IPS-20b (cell line): Measurements from ENCODE around the gene GNB5.

Experiments used
- H3K27ac ChIP-seq: one replicate; pipeline ENCODE4 v1.5.1; 2013; ENCODE audit warnings: low read length
- H3K27me3 ChIP-seq: 2 replicates; pipeline ENCODE4 v1.6.1; 2013; ENCODE audit warnings: mild to moderate bottlenecking, low read length, inconsistent platforms; ENCODE audit not compliant: insufficient read depth
- H3K36me3 ChIP-seq: 2 replicates; pipeline ENCODE4 v1.6.1; 2013; ENCODE audit warnings: low read depth, mild to moderate bottlenecking, inconsistent platforms, low read length, moderate library complexity; ENCODE audit not compliant: insufficient read depth
- H3K4me1 ChIP-seq: 2 replicates; pipeline ENCODE4 v1.6.1; 2013; ENCODE audit warnings: mild to moderate bottlenecking, control low read depth, inconsistent platforms, low read length, moderate library complexity; ENCODE audit not compliant: insufficient read depth
- H3K4me3 ChIP-seq: 2 replicates; pipeline ENCODE4 v1.5.1; 2013; ENCODE audit warnings: mild to moderate bottlenecking, low read length, inconsistent platforms
- H3K9ac ChIP-seq: 2 replicates; pipeline ENCODE4 v1.6.1; 2013; ENCODE audit warnings: low read depth, mild to moderate bottlenecking, inconsistent platforms, low read length, moderate library complexity
- H3K9me3 ChIP-seq: 2 replicates; pipeline ENCODE4 v1.6.1; 2013; ENCODE audit warnings: mild to moderate bottlenecking, low read depth, low read length, inconsistent platforms; ENCODE audit not compliant: insufficient read depth

The GNB5 gene

GRCh38 chr15:52163321-52164190, 27.6 kb downstream of the GNB5 start:
- H3K4me1 ChIP-seq: no peaks in the 10 kb centered on the region; the same call in 1 of the 2 replicates
- H3K27me3 ChIP-seq: no peaks in the 10 kb centered on the region
- H3K36me3 ChIP-seq: peaks cover 8% of the 10 kb centered on the region; the same call in 1 of the 2 replicates
- no peak overlapping the region for H3K27ac ChIP-seq
- H3K9me3 ChIP-seq: no peaks in the 10 kb centered on the region
- H3K4me3 ChIP-seq: no peak overlapping the region
- H3K9ac ChIP-seq: no peak overlapping the region

GRCh38 chr15:52162876-52163275, 28.3 kb downstream of the GNB5 start:
- Histone ChIP-seq H3K4me1 (no peaks in the 10 kb centered on the region; the same call in 1 of the 2 replicates), H3K4me3 (no peak overlapping the region), H3K27ac (no peak overlapping the region), H3K9me3 (no peaks in the 10 kb centered on the region), H3K36me3 (peaks cover 8% of the 10 kb centered on the region; the same call in 1 of the 2 replicates), H3K9ac (no peak overlapping the region), H3K27me3 (no peaks in the 10 kb centered on the region)

DNA sequence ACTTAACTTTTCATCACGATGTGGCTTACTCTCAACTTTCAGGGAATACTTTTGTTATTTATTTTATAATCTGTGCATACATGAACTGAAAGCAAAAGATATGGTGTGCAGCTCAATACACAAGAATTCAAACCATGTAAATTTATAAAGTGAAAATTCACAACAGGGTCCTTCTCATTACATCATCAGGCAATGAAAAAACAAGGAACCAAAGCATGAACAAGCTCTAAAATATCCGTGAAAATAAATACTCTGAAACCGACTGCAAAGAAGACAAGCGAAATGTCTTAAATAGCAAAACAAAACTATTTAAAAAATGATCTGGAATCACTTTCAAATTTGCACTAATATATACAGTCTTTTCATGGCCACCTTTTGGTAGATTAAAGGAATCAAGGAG, 28.9 kb downstream of the GNB5 start:
- H3K4me1 ChIP-seq: no peaks in the 10 kb centered on the region; the same call in 1 of the 2 replicates
- peaks cover 8% of the 10 kb centered on the region; the same call in 1 of the 2 replicates for H3K36me3 ChIP-seq
- no peaks in the 10 kb centered on the region for H3K27me3 ChIP-seq
- no peaks in the 10 kb centered on the region for H3K9me3 ChIP-seq
- no peak overlapping the region for H3K9ac ChIP-seq
- H3K27ac ChIP-seq: no peak overlapping the region
- H3K4me3 ChIP-seq: no peak overlapping the region

DNA sequence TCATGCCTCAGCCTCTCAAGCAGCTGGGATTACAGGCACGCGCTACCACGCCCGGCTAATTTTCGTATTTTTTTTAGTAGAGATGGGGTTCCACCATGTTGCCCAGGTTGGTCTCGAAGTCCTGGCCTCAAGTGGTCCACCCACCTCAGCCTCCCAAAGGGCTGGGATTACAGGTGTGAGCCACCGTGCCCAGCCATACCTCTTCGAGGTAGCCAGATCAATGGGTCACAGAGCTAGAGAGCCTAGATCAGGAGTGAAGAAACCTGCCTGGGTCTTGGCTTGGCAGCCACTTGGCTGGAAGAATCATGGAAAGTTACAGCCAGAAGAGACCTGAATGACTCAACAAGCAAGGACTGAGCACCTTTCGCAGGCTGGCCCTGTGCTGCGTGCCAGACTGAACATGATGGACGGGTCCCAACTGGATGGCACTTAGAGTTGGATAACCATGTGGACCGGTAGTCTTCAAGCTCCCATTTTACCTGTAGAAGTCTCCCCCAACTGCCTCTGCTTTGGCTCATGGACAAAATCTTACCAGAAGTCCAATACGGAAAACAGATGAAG, 29.7 kb downstream of the GNB5 start:
- Histone ChIP-seq H3K27me3 (no peaks in the 10 kb centered on the region), H3K4me3 (no peak overlapping the region), H3K4me1 (no peaks in the 10 kb centered on the region; the same call in 1 of the 2 replicates), H3K36me3 (peaks cover 8% of the 10 kb centered on the region; the same call in 1 of the 2 replicates), H3K27ac (no peak overlapping the region), H3K9ac (no peak overlapping the region), H3K9me3 (no peaks in the 10 kb centered on the region)

GRCh38 chr15:52159645-52160044, 31.5 kb downstream of the GNB5 start:
- Histone ChIP-seq H3K27me3 (no peaks in the 10 kb centered on the region), H3K9me3 (no peaks in the 10 kb centered on the region), H3K4me1 (no peaks in the 10 kb centered on the region), H3K27ac (no peak overlapping the region), H3K36me3 (peaks cover 8% of the 10 kb centered on the region; the same call in 1 of the 2 replicates), H3K4me3 (no peak overlapping the region), H3K9ac (no peak overlapping the region)

DNA sequence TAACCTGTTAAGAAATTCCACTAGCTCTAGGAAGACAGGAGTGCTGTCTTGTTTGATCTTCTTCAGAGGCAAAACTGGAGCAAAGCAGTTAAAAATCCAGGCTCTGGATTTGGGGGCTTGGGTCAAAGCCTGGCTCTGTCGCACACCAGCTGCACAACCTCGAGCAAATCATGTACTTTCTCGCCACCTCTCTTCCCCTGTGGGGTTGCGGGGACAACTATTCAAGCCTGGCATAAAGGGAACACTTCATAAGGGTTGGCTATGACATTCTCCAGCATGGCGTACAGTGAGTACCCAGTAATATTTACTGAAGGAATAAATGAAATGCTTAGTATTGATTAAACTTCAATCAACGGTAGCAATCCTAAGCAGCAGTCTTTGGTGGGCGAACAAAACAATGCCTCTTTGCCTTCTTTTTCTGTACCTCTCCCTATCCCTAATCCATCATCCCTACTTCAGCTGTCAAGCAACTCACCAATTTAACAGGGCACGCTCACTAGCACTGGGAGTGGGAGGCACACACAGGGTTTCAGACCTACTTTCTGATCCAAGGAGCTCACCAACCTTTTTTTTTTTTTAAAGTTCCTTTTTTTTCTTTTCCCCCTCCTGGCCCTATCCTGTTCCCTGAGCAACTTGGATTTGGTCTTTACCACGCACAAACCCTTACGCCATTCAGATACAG, 33.0 kb downstream of the GNB5 start:
- Histone ChIP-seq H3K27ac (no peak overlapping the region), H3K36me3 (peaks cover 8% of the 10 kb centered on the region; the same call in 1 of the 2 replicates), H3K27me3 (no peaks in the 10 kb centered on the region), H3K4me1 (no peaks in the 10 kb centered on the region), H3K9me3 (no peaks in the 10 kb centered on the region), H3K4me3 (no peak overlapping the region), H3K9ac (no peak overlapping the region)

DNA sequence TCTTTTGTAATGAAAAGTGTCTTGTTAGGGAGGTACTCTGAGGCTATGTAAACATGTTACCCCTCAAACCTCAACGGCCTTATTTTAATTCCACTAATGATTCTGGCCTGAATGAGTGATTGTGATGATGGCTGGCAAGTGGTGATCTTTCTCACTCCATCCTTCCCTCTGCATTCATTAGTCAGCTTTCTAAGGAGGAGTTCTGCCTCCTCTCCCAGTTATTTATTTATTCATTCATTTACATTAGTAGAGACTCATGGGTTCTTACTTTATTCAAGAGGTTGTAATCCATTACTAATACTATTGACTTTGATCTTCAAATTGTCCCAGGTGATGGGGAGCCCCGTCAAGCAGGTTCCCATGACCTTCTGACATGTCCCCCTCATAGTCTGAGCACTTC, 35.3 kb downstream of the GNB5 start:
- Histone ChIP-seq H3K27me3 (no peaks in the 10 kb centered on the region), H3K4me1 (no peaks in the 10 kb centered on the region), H3K27ac (no peak overlapping the region), H3K4me3 (no peak overlapping the region), H3K9ac (no peak overlapping the region), H3K36me3 (peaks cover 11% of the 10 kb centered on the region; the same call in 1 of the 2 replicates), H3K9me3 (no peaks in the 10 kb centered on the region)

GRCh38 chr15:52154896-52155865, 36.0 kb downstream of the GNB5 start:
- H3K36me3 ChIP-seq: peaks cover 11% of the 10 kb centered on the region; the same call in 1 of the 2 replicates
- H3K4me3 ChIP-seq: no peak overlapping the region
- H3K27me3 ChIP-seq: no peaks in the 10 kb centered on the region
- H3K4me1 ChIP-seq: no peaks in the 10 kb centered on the region
- H3K9ac ChIP-seq: no peak overlapping the region
- H3K27ac ChIP-seq: no peak overlapping the region
- no peaks in the 10 kb centered on the region for H3K9me3 ChIP-seq

DNA sequence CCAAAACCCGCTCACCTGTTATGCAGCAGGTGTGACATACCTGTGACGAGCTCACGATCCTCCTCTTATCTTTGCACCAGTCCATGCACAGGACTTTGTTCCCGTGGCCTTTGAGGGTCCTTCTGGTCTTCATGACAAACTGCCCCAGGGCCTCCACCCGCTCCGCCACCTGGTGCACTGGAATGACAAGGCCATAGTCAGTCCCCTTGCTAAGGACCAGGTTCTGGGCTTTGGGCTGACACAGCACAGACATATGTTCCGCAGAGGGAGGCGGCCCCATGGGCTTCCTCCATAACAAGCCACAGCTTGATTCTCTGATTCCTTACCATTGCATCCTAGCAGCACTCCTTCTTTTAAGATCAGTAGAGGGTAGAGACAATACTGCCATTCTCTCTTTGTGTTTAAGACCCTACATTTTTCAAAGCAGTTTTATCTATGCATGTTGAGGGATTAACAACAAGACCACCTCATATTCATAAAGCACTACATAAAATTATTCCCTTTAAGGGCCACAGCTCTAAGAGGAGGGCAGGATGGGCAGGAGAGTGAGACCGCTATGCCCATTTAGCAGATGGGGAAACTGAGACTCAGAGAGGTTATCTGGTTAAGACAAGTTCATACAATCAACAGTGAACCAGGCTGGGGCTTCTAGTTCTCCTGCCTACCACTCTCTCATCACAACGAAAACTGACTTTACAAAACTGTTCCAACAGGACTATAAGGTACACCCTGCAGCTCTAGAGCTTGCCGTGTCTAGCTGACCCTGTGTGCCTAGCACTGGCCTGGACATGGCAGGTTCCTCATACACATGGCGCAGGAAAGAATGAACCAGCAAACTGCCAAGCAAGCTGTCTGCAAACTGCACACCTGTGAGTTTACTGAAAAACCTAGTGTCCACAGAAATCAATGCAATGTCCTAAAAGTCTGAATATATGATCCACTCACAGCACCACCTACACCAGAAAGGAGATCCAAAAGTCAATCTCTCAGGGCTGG, 37.0 kb downstream of the GNB5 start:
- Histone ChIP-seq H3K4me1 (no peaks in the 10 kb centered on the region), H3K27ac (no peak overlapping the region), H3K9me3 (no peaks in the 10 kb centered on the region), H3K9ac (no peak overlapping the region), H3K36me3 (peaks cover 16% of the 10 kb centered on the region; the same call in 1 of the 2 replicates), H3K4me3 (no peak overlapping the region), H3K27me3 (no peaks in the 10 kb centered on the region)

DNA sequence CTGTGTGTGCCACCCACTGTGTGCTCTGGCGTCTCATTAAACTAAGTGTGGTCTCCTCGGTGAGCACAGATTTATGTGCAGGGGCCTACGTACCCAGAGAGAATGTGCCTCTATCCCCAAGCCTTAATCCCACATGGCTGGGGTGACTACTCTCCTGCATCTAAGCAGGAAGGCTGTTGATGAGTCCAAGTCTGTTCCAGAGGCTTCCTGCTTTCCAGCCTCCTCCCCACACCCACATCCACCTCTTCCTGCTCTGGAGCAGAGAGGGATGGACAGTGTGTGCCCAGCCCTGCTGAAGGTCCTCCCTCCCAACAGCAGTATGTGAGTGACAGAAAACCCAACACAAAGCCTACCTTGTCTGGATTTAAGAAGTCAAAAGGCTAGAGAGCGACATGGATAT, 39.8 kb downstream of the GNB5 start:
- no peaks in the 10 kb centered on the region for H3K9me3 ChIP-seq
- H3K36me3 ChIP-seq: peaks cover 25% of the 10 kb centered on the region; the same call in 1 of the 2 replicates
- H3K4me3 ChIP-seq: no peak overlapping the region
- H3K27ac ChIP-seq: no peak overlapping the region
- H3K4me1 ChIP-seq: no peaks in the 10 kb centered on the region
- H3K27me3 ChIP-seq: no peaks in the 10 kb centered on the region
- H3K9ac ChIP-seq: no peak overlapping the region
